NT2/D1 (cell line): Measurements from ENCODE around the gene LRRC47.

Source experiments
- DNase-seq: peaks from one replicate; pipeline ENCODE4 v3.0.0-alpha.2; 2011; ENCODE audit warnings: low read depth, low spot score
- H3K27me3 ChIP-seq: 2 replicates; pipeline ENCODE4 v1.6.0; 2011; ENCODE audit warnings: mild to moderate bottlenecking; ENCODE audit not compliant: insufficient read length, insufficient read depth
- H3K36me3 ChIP-seq: 2 replicates; pipeline ENCODE4 v1.6.1; 2011; ENCODE audit warnings: mild to moderate bottlenecking, low read length, mixed read lengths; ENCODE audit not compliant: insufficient read depth, insufficient read length
- H3K4me1 ChIP-seq: 2 replicates; pipeline ENCODE4 v1.5.1; 2011; ENCODE audit not compliant: insufficient read depth, insufficient read length
- H3K4me3 ChIP-seq: 2 replicates; pipeline ENCODE4 v1.5.1; 2011; ENCODE audit warnings: low read depth; ENCODE audit not compliant: insufficient read length
- H3K9ac ChIP-seq: 2 replicates; pipeline ENCODE4 v1.6.0; 2011; ENCODE audit warnings: low read depth; ENCODE audit not compliant: insufficient read length
- H3K9me3 ChIP-seq: 2 replicates; pipeline ENCODE4 v1.5.1; 2011; ENCODE audit warnings: mild to moderate bottlenecking, low read length; ENCODE audit not compliant: insufficient read depth
- SUZ12 ChIP-seq: IDR thresholded peaks from 2 replicates; pipeline ENCODE4 v1.6.1; 2011; ENCODE audit not compliant: insufficient read length, insufficient read depth; ENCODE audit errors: extremely low read depth
- YY1 ChIP-seq: IDR thresholded peaks from 2 replicates; pipeline ENCODE4 v1.6.1; 2011; ENCODE audit not compliant: insufficient read length, insufficient read depth
- ZNF274 ChIP-seq: IDR thresholded peaks from 2 replicates; pipeline ENCODE4 v1.6.1; 2011; ENCODE audit warnings: mild to moderate bottlenecking, low read depth, low read length

LRRC47 gene

DNA sequence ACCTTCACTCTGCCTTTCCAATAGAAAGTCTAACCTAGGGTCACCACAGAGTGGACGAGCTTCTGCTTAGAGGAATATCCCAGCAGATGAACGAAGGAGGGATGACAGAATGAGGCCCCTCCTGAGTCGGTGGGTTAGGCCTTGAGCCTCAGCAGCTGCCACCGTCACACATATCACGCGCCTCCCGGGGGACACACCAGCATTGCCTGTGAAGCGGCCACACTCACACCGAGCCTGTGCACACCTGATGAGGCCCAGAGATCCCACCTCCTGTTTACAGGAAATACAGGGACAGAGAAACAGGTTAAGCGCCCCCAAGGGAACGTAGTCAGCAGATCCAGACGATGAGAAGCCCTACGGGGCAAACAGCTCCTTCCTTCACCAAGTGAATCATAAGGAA is 25.1 kb upstream of the LRRC47 start:
- TF ChIP-seq ZNF274 (no peak), SUZ12 (no peak), YY1 (no peak)
- no peak overlapping the region for H3K9ac ChIP-seq

DNA sequence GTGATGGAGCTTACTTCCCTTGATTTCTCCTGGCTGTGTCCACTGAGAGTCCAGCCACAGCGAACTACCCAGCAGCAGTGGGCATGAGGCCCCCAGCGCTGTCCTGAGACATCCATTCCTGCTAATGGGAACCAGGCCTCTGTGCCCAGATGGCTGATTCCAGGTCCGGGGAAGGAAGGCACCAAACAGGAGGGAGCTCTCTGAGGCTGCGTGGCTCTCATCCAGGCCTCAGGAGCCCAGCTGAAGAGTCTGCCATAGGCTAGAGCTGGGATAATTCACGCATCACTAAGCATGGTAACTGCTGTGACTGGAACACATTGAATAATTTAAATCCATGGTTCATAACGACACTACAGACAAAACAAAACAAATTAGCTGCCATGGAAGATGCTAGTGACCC is 24.7 kb upstream of the LRRC47 start:
- H3K9me3 ChIP-seq: no peaks in the 10 kb centered on the region
- H3K9ac ChIP-seq: no peak overlapping the region
- no peak for DNase-seq
- H3K36me3 ChIP-seq: peaks cover 62% of the 10 kb centered on the region
- TF ChIP-seq SUZ12: no peak
- no peak for TF ChIP-seq YY1
- no peak for TF ChIP-seq ZNF274
- H3K27me3 ChIP-seq: no peaks in the 10 kb centered on the region
- H3K4me1 ChIP-seq: peaks cover 2% of the 10 kb centered on the region
- H3K4me3 ChIP-seq: no peak overlapping the region

More for the DNA sequence above, 25.1 kb upstream of the LRRC47 start:
- no peak overlapping the region for H3K4me3 ChIP-seq
- peaks cover 61% of the 10 kb centered on the region for H3K36me3 ChIP-seq
- DNase-seq: no peak
- H3K9me3 ChIP-seq: no peaks in the 10 kb centered on the region
- H3K4me1 ChIP-seq: peaks cover 2% of the 10 kb centered on the region
- no peaks in the 10 kb centered on the region for H3K27me3 ChIP-seq

DNA sequence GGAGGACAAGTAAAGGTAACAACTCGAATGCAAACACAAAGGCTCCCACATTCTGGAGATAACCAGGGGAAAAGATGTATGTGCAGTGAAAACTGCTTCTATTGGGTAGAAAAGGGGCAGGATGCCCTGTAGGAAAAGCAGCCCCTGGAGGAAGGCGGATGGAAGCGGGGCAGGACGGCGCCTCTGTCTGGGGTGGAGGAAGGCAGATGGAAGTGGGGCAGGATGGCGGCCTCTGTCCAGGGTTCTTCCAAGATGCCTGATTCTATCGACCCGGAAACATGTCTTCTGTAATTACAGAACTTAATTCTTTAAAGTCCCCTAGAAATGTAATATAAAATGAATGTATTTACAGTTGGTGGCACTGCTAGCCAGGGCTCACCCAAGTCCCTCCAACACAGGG is 24.0 kb upstream of the LRRC47 start:
- Histone ChIP-seq H3K4me1 (peaks cover 2% of the 10 kb centered on the region), H3K36me3 (peaks cover 59% of the 10 kb centered on the region), H3K27me3 (no peaks in the 10 kb centered on the region), H3K9ac (no peak overlapping the region), H3K9me3 (no peaks in the 10 kb centered on the region), H3K4me3 (no peak overlapping the region)
- DNase-seq: no peak
- TF ChIP-seq SUZ12: no peak

DNA sequence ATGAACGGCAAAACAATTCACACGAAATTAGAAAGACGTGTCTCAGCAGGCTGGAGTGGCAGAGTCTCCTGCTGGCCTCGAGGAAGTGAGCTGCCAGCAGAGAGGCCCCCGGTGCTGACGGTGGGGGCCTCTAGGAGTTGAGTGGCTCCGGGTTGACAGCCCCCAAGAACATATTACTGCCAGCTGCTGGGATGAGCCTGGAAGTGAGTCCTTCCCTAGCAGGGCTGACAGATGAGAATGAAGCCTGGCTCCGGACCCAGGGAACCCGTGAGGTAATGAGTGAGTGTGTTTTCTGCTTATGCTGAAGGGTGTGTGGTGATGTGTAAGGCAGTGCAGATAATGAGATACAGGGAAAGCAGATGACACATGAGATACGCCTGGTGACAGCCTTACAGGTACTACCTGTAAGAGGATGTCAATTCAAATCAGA is 23.5 kb upstream of the LRRC47 start:
- peaks cover 2% of the 10 kb centered on the region for H3K4me1 ChIP-seq
- H3K27me3 ChIP-seq: no peaks in the 10 kb centered on the region
- no peak for DNase-seq
- no peak overlapping the region for H3K9ac ChIP-seq
- H3K9me3 ChIP-seq: no peaks in the 10 kb centered on the region
- peaks cover 60% of the 10 kb centered on the region for H3K36me3 ChIP-seq
- H3K4me3 ChIP-seq: no peak overlapping the region
- TF ChIP-seq YY1: no peak
- no peak for TF ChIP-seq ZNF274
- TF ChIP-seq SUZ12: no peak

DNA sequence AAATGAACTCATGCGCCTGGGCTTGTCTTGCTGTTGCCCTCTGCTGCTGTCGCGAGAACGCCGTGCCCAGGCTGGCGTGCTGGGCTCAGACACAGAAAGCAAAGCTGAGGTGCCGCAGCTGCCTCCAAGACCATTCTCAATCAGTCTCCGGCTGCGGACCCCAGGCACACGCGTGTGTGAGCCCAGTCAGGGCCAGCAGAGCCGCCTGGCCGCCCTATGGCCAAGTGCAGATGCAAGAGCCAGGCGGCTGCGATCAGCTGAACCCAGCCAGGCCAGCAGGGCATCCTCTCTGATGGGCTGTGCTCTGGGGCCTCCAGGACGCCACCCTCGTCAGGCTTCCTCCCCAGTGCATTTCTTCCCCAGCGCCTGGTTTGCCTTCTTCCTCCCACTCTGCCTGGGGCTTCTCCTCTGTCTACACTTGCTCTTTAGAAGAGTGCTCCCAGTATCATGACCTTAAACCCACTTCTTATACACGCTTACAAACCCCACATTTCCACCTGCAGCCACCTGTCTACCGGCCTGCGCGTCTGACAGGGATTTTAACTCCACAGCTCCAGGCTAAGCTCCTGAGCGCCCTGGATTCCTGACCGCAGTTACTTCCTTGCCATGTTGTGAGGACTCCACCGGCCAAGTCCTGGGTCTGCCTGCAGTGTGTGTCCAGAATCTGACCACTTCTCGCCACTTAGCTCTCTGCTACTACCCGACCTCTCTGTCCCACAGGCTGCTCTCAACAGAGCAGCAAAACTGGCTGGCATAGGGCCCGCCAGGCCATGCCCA is 21.7 kb upstream of the LRRC47 start:
- H3K9ac ChIP-seq: no peak overlapping the region
- H3K4me1 ChIP-seq: no peaks in the 10 kb centered on the region
- H3K9me3 ChIP-seq: no peaks in the 10 kb centered on the region
- H3K4me3 ChIP-seq: no peak overlapping the region
- H3K27me3 ChIP-seq: no peaks in the 10 kb centered on the region
- peaks cover 55% of the 10 kb centered on the region for H3K36me3 ChIP-seq
- TF ChIP-seq YY1 (no peak), SUZ12 (no peak), ZNF274 (no peak)
- no peak for DNase-seq

DNA sequence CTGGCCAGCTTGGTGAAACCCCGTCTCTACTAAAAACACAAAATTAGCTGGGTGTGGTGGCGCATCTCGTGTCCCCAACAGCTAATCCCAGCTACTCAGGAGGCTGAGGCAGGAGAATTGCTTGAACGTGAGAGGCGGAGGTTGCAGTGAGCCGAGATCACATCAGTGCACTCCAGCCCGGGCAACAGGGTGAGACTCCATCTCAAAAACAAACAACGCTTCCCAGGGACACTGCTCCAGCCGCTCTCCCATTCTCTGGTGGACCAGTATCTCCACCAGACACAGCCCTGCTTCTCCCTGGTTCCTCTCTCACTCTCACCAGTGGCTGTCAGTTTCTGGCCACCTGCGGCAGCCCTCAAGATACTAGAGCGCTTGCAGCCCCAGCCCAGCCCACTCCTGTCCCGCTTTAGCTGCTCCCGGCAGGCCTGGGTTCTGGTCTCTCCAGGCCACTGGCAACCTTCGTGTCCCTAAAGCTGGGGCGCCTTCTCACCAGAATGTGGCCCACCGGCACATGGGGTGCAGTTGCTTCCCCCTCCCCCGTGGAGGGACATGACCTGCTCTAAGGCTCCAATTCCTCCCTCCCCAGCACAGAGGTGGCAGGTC is 20.9 kb upstream of the LRRC47 start:
- Histone ChIP-seq H3K4me1 (no peaks in the 10 kb centered on the region), H3K4me3 (no peak overlapping the region), H3K9ac (no peak overlapping the region), H3K9me3 (no peaks in the 10 kb centered on the region), H3K27me3 (no peaks in the 10 kb centered on the region), H3K36me3 (peaks cover 47% of the 10 kb centered on the region)
- DNase-seq: no peak
- TF ChIP-seq SUZ12: no peak
- no peak for TF ChIP-seq ZNF274
- no peak for TF ChIP-seq YY1

DNA sequence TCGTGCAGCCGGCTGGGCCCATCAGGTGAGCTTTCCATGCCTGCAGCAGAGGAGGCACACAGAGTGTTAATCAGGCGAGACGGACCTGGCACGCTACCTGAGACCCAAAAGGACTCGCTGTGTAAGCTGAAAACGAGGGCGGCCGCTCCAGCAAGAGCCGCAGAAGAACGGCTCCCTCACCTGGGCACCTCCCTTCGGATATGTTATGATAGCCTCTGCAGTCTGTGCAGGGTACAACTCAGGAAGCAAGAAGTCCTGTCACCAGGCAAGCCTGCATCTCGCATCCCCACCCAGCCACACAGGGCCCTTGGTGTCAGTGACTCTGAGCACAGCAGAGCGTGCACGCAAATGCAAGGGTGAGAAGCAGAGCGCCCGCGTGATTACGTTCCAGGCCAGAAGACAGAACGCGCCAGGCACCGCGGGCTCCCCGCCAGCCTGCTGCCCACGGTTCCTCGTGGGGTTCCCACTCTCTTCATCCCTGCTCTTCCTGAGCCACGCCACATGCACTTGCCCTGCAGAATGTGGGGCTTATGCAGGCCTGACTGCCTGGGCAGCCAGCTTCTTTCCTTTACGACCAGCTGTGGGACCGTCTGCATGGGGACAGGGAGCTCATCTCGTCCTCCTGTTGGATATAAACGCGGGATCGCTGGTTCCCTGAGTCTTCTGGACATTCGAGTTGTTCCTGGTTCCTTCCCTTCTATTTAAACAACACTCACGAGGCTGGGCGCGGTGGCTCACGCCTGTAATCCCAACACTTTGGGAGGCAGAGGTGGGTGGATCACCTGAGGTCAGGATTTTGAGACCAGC is 20.2 kb upstream of the LRRC47 start:
- TF ChIP-seq SUZ12 (no peak), ZNF274 (no peak), YY1 (no peak)
- no peaks in the 10 kb centered on the region for H3K27me3 ChIP-seq
- no peak overlapping the region for H3K4me3 ChIP-seq
- no peaks in the 10 kb centered on the region for H3K9me3 ChIP-seq
- H3K4me1 ChIP-seq: no peaks in the 10 kb centered on the region
- no peak for DNase-seq
- no peak overlapping the region for H3K9ac ChIP-seq
- peaks cover 41% of the 10 kb centered on the region for H3K36me3 ChIP-seq
